Measurements from ENCODE around the gene FBXW5.

Gene FBXW5

GRCh38 chr9:136936645-136937170 lies 7.8 kb downstream of the FBXW5 start:
- no peak for DNase-seq (ENCODE audit: low read depth in 3 of 3, low spot score in 1 of 3)

- DNase-seq (ENCODE audit: low read depth in 3 of 3, low spot score in 1 of 3) = no peak
Observed at GRCh38 chr9:136935651-136936050, 8.9 kb downstream of the FBXW5 start.

- no peak for DNase-seq (ENCODE audit: low read depth in 3 of 3, low spot score in 1 of 3)
Observed at GRCh38 chr9:136934277-136934676, 10.3 kb downstream of the FBXW5 start.

GRCh38 chr9:136931611-136932130 lies 12.9 kb downstream of the FBXW5 start:
- DNase-seq (ENCODE audit: low read depth in 3 of 3, low spot score in 1 of 3) = no peak

GRCh38 chr9:136930014-136930413 lies 14.5 kb downstream of the FBXW5 start:
- DNase-seq (ENCODE audit: low read depth in 3 of 3, low spot score in 1 of 3) = no peak

- DNase-seq (ENCODE audit: low read depth in 3 of 3, low spot score in 1 of 3) = no peak
Observed at GRCh38 chr9:136928591-136928990, 15.9 kb downstream of the FBXW5 start.

- no peak for DNase-seq (ENCODE audit: low read depth in 3 of 3, low spot score in 1 of 3)
Observed at GRCh38 chr9:136927343-136928271, 16.9 kb downstream of the FBXW5 start.

- DNase-seq (ENCODE audit: low read depth in 3 of 3, low spot score in 1 of 3) = no peak
Observed at GRCh38 chr9:136926749-136927148, 17.8 kb downstream of the FBXW5 start.

GRCh38 chr9:136926154-136926704 lies 18.3 kb downstream of the FBXW5 start:
- DNase-seq (ENCODE audit: low read depth in 3 of 3, low spot score in 1 of 3) = no peak

- DNase-seq (ENCODE audit: low read depth in 3 of 3, low spot score in 1 of 3) = no peak
Observed at GRCh38 chr9:136925414-136926153, 19.0 kb downstream of the FBXW5 start.

GRCh38 chr9:136923881-136924280 lies 20.7 kb downstream of the FBXW5 start:
- no peak for DNase-seq (ENCODE audit: low read depth in 3 of 3, low spot score in 1 of 3)

- DNase-seq (ENCODE audit: low read depth in 3 of 3, low spot score in 1 of 3) = no peak
Observed at GRCh38 chr9:136922540-136922939, 22.0 kb downstream of the FBXW5 start.

- no peak for DNase-seq (ENCODE audit: low read depth in 3 of 3, low spot score in 1 of 3)
Observed at GRCh38 chr9:136921718-136922117, 22.8 kb downstream of the FBXW5 start.

GRCh38 chr9:136921307-136921706 lies 23.2 kb downstream of the FBXW5 start:
- no peak for DNase-seq (ENCODE audit: low read depth in 3 of 3, low spot score in 1 of 3)

- DNase-seq (ENCODE audit: low read depth in 3 of 3, low spot score in 1 of 3) = no peak
Observed at GRCh38 chr9:136920734-136921231, 23.8 kb downstream of the FBXW5 start.

- DNase-seq (ENCODE audit: low read depth in 3 of 3, low spot score in 1 of 3) = no peak
Observed at GRCh38 chr9:136920069-136920468, 24.5 kb downstream of the FBXW5 start.

GRCh38 chr9:136917902-136918301 lies 26.6 kb downstream of the FBXW5 start:
- no peak for DNase-seq (ENCODE audit: low read depth in 3 of 3, low spot score in 1 of 3)

GRCh38 chr9:136916330-136917184 lies 28.0 kb downstream of the FBXW5 start:
- DNase-seq (ENCODE audit: low read depth in 3 of 3, low spot score in 1 of 3) = no peak

- no peak for DNase-seq (ENCODE audit: low read depth in 3 of 3, low spot score in 1 of 3)
Observed at GRCh38 chr9:136915632-136916329, 28.8 kb downstream of the FBXW5 start.

All from stimulated activated CD4-positive, alpha-beta T cell treated with anti-CD3 and anti-CD28 coated beads, TNF-alpha, amount 100 ng/mL, for 1 hour (primary cell).